Right ventricle myocardium inferior (tissue), 1 donor: ENCODE results near the gene TNFSF8. TPM values are rescaled to one million over a fixed set of nuclear protein-coding genes. Genes with fewer than 3 reads are reported as not detected.

Experiments
- ATAC-seq: fragments of 200-7000 bp; cut with Tn5 transposase; one replicate; pipeline ENCODE4 v1.9.1; 2020; ENCODE audit warnings: mild to moderate bottlenecking, moderate library complexity
- DNase-seq: peaks from one replicate; pipeline ENCODE4 v3.0.0; 2021; ENCODE audit errors: missing footprints
- intact Hi-C: fragments of 100-400 bp; cut with DNase I; formaldehyde crosslinking; loops from one replicate; pipeline ENCODE4 v1.11.0; 2022
- long read RNA-seq: library from polyadenylated mRNA; unstranded; transcript quantifications from one replicate; pipeline ENCODE4 v2.0.0, GENCODE V29; 2021
- total RNA-seq: library from RNA; stranded (reverse); fragmentation: NEBNext Ultra II Directional; extraction: Animal tissue kit (Norgen Biotek cat#: 25700); gene quantifications from one replicate; pipeline ENCODE4 v1.2.1, GENCODE V29; 2021
- donor health status: DM: no; HTN: yes; CAD: no; lungs with severe emphysema.

TNFSF8 gene, protein sequence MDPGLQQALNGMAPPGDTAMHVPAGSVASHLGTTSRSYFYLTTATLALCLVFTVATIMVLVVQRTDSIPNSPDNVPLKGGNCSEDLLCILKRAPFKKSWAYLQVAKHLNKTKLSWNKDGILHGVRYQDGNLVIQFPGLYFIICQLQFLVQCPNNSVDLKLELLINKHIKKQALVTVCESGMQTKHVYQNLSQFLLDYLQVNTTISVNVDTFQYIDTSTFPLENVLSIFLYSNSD
- total RNA-seq = 0.57 TPM
- long read RNA-seq = 0 reads

DNA sequence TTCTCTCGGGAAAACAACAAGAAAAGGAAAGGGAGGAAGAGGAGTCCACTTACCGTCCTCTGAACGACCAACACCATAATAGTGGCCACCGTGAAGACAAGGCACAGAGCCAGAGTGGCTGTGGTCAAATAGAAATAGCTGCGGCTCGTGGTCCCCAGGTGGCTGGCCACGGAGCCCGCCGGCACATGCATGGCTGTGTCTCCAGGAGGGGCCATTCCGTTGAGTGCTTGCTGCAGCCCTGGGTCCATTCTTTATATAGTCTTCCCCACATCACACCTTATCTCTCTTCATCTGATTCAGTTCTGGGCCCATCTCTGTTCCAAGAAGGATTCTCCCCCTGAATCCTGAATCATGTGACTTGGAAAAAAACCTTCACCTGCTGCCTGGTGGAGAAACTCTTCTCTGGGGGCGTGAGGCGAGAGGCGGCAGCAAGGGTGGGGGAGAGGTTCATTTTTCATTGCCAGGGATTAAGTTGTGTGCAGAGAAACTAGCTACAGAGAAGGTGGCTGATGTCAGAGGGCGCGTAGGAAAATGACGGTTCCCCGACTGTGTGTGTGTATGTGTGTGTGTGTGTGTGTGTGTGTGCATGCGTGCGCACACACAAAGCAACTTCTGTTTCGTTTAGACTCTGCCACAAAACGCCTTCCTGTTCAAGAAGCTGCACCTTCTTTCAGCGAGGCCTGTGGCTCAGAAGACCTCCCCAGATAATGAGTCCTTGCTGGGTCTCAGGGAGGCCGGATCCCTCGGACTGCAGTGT, at the start of gene TNFSF8:
Gene TNFSF8, minus strand, starts transcription at position 536 of the 757 bp plus-strand sequence. Its CDS starts 288 bp downstream, at position 248.
- peak; percentile 31 for ATAC-seq
- DNase-seq = peak; percentile 62
- intact Hi-C loops = no loop called here

DNA sequence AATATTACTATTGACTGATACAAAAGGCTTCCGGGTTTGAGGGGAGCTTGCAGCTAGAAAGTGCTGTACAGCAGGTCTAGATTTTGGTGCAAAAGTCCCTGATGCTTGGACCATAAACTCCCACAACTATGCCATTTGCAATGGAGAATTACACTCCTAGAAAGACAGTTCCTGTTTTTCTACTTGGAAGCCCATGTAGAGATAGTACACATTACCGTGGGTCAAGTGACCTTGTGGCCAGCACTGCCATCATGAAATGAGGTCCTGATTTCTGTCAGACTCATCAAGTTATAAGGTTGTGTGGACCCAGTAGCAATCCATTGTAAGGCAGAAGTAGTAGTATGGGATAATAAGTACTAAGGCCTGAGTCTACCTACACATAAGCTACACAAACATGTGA, 42.8 kb upstream of the TNFSF8 start:
- no peak for DNase-seq
- ATAC-seq = no peak
- intact Hi-C loops = no loop called here

DNA sequence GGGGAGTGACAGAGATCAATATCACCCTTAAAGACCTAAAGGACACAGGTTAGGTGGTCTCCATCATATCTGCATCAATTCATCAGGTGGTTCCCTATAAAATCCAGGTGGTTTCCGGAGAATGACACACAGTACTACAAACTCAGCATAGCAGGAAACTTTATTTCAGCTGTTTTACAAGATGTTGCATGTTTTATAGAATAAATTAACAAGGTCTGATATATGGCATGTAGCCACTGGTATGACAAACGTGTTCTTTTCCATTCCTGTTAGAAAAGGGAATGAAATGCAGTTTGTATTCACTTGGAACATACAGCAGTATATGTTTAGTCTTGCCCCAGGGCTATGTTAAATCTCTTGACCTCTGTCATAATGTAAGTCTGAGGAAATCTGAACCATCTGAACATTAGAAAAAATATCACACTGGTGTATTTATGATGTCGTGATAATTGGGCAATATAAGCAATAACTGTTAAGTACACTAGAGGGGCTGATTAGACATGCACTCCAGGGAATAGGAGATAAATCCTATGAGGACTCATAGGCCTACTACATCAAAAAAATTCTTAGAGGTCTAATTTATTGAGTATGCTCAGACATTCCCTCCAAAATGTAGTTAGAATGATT, 42.2 kb upstream of the TNFSF8 start:
- intact Hi-C loops = no loop called here
- no peak for ATAC-seq
- DNase-seq = no peak

DNA sequence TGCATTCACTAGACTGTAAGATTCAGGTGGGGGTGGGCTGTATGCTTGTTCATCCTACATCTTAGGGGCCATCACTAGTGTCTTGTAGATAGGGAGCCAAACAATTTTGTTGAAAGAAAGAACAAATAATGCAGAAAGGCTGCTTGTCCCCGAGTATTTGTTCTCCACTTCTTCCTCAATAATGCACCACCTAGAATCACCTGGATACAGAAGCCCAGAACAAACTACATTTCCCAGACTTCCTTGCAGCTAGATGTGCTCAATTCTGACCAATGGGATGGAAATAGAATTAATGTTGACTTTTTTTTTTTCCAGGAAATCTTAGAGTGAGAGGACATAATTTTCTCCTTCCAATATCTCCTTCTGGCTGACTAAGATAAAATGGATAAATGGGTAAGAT, 38.9 kb upstream of the TNFSF8 start:
- DNase-seq (no peak), ATAC-seq (no peak)
- intact Hi-C loops = no loop called here

DNA sequence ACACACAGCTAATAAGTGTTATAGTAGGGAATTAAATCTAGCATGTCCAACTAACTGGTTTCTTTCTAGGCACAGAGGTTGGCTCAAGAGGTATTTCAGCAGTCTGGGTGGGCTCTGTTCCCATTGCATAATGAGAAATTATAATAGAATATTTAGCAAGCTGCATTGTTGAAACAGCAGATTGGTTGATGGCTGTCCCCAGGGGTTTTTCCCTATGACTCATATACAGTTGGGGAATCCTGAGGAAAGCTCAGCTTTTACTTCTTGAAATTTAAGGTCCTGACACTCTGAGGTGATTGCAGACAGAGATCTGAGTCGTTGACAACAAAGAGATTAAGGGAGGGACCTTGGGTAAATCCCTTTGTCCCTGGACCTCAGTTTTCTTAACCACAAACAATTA, 38.3 kb upstream of the TNFSF8 start:
- DNase-seq = no peak
- ATAC-seq = no peak
- intact Hi-C loops = no loop called here

DNA sequence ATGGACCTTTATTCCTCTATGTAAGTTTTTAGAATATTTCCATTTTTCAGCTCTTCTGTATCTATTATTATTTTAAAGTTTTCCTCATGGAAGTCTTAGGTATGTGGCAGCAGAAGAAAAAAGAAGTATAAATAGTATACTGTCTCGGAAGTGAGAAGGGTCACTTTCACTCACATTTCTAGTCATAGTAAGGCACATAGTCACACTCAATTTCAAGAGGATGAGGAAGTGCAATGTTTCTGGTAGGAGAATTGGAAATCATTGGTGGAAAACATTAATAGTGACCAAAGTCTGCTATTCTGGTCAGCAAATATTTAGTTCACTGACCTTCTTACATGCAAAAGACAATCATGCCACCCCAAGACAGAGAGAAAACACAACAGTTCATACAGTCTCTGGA, 35.2 kb upstream of the TNFSF8 start:
- ATAC-seq = no peak
- intact Hi-C loops = no loop called here
- no peak for DNase-seq

DNA sequence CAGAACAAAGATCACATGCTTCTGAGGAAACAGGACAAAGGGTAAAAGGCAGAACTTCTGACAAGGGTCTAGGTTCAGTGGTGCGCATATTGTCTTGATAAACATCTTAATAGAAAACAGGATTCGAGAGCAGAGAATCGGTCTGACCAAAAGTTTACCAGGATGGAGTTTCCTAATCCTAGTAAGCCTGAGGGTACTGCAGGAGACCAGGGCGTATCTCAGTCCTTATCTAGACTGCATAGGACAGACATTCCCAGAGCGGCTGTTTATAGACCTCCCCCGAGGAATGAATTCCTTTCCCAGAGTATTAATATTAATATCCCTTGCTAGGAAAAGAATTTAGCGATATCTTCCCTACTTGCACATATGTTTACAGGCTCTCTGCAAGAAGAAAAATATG, 32.4 kb upstream of the TNFSF8 start:
- ATAC-seq = no peak
- no peak for DNase-seq
- intact Hi-C loops = no loop called here

DNA sequence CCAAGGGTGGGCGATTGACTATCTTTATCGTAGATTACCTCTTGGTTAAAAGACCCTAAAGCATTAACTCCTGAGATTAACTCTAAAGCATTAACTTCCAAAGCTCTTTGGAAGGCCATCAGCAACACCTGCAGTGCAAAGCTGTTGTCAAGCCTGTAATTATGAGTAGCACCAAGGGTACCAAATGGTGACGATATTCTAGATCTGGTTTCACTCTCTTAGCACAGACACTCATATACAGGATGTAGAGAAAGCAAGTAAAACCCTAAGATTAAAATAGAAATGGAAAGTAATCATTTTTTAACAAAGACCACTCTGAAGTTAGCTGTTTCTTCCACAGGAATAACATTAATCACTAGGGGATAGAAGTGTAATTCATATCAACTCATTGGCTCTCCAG, 29.9 kb upstream of the TNFSF8 start:
- no peak for ATAC-seq
- intact Hi-C loops = no loop called here
- DNase-seq = no peak

DNA sequence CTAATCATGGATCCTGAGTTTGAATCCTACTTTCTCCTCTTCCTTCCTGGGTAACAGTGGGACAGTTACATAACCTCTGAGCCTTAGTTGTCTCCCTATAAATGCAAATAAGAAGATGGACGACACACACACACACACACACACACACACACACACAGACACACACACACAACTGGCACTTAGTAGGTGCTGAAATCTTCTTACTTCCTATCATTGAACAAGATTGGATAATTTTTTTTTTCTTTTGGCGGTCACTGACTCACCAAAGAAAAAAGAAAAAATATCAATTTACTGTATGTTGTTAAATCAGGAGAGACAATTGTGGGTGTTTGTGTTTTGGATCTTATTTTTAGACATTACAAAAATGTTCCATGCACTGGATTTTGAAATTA, 28.4 kb upstream of the TNFSF8 start:
- ATAC-seq (no peak), DNase-seq (no peak)
- intact Hi-C loops = no loop called here

DNA sequence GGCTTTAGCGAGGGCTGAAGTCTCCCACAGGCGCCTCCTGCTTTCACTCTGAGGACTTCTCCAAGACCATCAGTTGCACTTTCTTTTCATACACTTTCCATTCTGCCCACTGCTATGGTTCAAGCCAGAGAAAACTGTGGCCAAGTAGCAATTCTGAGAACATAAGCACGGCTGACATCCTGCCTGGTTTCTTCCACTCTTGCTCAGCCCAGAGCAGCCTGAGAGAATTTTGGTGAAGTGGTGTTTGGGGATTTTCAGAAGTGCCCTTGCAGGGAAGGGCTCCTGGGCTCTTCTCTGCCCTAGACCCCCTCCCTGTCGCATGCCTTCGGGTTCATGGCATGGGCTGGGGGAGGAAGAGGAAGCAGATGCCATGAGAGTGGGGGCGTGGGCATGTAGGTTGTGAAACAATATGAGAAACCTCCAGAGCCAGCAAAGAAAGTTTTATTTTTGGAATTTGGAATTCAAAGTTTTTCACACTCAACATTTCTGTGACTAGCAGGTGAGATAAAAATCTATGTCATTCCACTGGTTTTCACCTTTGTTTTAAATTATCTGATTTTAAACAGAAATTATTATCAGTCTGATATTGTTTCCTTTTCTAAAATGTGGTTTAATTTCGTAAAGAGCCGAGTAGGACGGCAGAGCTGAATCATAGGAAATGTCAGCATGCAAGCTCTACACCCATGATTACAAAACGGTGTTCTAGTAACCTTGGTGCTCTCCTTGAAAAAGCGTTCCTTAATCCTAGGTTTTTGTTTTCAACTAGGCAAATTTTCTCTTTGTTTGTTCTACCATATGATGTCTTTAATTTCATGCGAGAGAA, 27.8 kb upstream of the TNFSF8 start:
- DNase-seq (peak; percentile 74), ATAC-seq (peak; percentile 60)
- intact Hi-C loops = no loop called here

DNA sequence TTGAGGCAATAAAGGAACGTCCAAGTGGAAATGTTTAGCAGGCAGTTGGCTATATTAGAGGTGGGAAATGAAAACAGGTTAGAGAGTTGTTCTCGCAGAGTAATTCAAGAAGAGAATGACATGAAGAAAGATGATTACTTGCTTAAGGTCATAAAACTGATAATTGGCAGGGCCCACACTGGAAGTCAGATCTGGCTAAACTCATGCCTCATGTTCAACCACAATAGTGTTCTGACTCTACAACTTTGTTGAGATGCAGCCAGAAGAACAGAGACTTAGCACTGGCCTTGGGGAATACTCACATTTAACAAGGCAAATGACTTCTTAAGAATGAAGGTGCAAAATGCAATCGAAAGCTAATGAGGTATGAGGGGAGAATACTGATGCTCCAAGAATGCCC, 27.2 kb upstream of the TNFSF8 start:
- ATAC-seq (no peak), DNase-seq (no peak)
- intact Hi-C loops = no loop called here

DNA sequence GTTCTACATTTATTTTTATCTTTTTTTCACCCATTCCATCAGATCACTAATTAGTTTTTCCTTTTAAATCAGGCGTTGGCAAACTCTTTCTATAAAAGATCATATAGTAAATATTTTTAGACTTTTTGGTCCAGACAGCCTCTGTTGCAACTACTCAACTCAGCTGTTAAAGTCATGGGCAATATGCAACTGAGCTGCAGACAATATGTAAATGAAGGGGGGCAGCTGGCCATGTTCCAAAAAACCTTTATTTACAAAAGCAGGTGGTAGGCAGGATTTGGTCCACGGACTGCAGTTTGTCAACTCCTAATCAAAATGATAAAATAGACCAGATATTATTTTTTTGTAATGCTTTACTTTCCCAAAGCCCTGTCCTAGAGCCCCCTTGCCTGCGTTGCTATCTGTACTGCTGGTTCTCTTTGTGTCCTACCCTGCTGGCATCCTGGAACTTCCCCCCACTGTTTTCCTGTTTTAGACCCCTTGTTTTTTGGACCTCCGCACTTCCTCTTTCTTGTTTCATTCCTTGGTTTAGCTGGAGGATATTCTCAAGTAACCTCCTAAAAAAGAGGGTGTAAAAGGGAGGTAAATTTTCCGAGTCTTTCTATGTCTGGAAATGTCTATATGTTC, 24.7 kb upstream of the TNFSF8 start:
- no peak for ATAC-seq
- intact Hi-C loops = no loop called here
- DNase-seq = no peak

DNA sequence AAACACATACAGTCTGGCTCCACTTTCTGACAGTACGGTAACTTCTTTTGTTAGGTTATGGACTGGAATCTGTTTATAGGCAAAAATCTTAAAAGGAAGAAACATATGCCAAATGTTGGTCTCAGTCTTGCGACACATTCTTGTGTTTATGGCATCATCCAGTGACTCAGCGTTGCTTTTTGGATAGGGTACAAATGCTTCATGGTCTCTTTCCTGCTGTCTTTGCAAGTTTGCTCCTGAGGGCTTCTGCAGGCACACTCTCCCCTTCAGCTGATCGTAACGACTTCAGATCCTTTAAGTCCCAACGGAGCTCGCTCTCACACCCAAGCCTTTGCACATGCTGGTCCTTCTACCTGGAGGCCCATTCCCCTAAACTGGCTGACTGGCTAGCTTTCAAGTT, 23.6 kb upstream of the TNFSF8 start:
- intact Hi-C loops = no loop called here
- peak; percentile 80 for ATAC-seq
- DNase-seq = no peak

DNA sequence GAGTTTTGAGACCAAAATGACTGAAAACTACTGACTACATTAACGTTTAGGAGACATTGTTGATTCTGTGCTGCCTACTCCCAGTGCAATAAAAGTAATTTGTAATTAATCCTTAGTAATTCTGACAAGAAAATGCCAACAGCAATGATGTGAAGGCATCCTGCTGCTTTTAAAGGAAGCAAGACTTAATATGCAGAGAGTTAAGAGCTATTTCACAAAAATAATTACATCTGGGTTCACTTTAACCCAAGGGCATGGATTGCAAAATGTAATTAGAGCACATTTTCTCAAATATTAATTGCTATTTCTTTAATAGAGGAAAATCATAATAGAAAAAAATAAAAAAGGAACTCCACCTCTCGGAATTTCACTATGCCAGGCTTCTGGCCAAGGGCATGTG, 22.7 kb upstream of the TNFSF8 start:
- intact Hi-C loops = no loop called here
- no peak for DNase-seq
- ATAC-seq = no peak

DNA sequence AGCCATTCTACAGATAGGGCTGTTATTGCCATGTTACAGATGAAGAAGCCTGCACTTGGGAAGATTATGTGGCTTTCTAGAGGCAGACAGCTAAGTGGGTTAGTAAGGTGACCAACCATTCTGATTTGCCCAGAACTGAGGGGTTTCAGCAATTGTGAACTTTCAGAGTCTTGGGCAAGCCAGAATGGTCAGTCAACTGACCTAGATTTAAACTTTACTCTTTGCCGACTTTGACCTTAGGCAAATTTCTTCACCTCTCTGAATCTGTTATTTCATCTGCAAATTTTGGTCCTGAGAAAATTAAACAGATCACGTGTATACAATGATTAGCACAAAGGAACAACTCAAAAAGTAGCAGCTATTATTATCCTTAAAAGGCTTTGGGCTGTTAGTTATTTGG, 20.4 kb upstream of the TNFSF8 start:
- intact Hi-C loops = no loop called here
- DNase-seq (no peak), ATAC-seq (no peak)

DNA sequence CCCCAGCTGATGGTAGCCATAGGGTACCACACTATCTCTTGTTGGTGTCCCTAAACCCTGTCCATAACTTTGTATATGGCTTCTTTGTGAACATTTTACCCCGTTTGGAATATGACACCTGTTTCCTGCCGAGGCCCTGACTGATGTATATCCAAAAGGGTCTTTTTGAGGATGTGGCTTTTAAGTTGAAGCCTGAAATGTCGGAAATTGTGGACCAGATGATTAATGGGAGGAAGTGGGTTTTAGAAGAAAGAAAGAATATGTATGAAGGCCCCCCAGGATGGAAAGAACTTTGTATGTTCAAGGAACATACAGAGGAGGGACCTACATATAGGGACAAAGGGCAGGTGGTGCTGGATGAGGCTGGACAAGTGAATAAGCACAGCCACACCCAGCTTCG, 16.7 kb upstream of the TNFSF8 start:
- ATAC-seq = no peak
- no peak for DNase-seq
- intact Hi-C loops = no loop called here

DNA sequence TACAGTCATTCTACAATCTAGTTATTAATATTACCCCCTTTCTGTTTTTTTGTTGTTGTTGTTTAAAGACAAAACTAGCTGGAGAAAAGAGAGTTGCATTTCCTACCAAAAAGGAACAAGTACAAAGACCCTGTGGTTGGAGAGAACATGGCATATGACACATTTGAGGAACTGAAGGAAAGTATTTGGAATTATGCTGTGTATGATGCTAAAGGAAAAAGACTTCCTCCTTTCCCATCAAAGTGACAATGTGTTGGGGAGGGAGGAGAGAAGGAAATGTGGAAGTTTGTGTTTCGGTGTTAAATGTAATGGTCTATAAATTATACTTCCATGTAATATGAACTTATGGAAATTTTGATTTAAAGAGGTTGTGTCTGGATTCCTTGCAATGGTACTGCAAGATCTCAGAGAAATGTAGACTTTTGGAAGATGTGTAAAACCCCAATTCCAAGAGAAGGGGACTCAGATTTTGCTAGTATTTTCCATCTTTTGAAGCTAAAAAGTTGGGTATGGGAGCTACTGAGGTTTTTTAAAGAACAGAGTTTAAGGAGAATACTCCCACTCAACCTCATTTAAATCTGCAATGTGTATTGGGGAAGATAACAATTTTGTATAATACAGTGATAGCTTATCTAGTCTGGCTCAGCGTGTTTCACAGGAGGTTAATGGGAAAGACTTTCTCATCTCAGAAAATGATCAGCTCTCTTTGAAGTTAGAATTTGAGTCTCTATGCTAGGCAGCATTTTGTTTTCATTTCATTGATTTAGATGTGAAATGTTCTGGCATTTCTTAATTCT, 15.4 kb upstream of the TNFSF8 start:
- ATAC-seq (no peak), DNase-seq (no peak)
- intact Hi-C loops = no loop called here

DNA sequence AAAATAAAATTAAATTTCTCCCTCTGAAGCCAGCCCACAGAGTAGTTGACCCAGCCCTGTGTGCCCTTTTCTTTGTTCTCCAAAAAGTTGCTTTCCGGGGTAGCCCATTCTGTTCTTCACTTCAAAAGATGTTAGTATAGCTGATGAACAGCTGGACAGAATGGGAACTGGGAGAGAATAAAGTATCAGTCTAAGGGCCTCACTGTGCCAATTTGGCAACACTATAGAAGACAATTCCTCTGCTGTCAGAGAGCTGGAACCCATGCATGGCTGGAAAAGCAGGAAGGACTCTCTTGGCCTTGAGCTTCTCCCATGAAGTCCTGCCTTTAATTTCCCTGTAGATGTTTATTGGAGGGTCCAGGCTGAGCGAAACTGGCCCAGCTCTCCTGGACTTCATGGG, 11.0 kb upstream of the TNFSF8 start:
- ATAC-seq (no peak), DNase-seq (no peak)
- intact Hi-C loops = no loop called here
